Mesothelial cell of epicardium (in vitro differentiated cells): ENCODE data around the gene TPRN. TPM values are rescaled to one million over a fixed set of nuclear protein-coding genes. Genes with fewer than 3 reads are reported as not detected.

Experiments
- DNase-seq, 2 experiments: peaks; one replicate each; pipeline ENCODE4 v3.0.0; 2021; ENCODE audit warnings: low spot score in 2 of 2; ENCODE audit not compliant: unreplicated experiment in 2 of 2
- H3K27ac Mint-ChIP-seq: 2 replicates; pipeline ENCODE4 v1.8.0; 2021; ENCODE audit warnings: mixed read lengths
- H3K27me3 Mint-ChIP-seq: 2 replicates; pipeline ENCODE4 v1.8.0; 2021; ENCODE audit warnings: low read depth, mixed read lengths
- H3K36me3 Mint-ChIP-seq: 2 replicates; pipeline ENCODE4 v1.8.0; 2021; ENCODE audit warnings: mixed read lengths
- H3K4me1 Mint-ChIP-seq: 2 replicates; pipeline ENCODE4 v1.8.0; 2021; ENCODE audit warnings: mixed read lengths
- H3K4me3 Mint-ChIP-seq: 2 replicates; pipeline ENCODE4 v1.8.0; 2021; ENCODE audit warnings: mild to moderate bottlenecking, moderate library complexity, mixed read lengths
- H3K9me3 Mint-ChIP-seq: 2 replicates; pipeline ENCODE4 v1.8.0; 2021; ENCODE audit warnings: mixed read lengths
- total RNA-seq: library from RNA; stranded (reverse); gene quantifications from 3 replicates; pipeline ENCODE4 v1.2.1, GENCODE V29; 2021
- TF ChIP-seq, protein P1 (sequence below): fragments of 200-600 bp; sonication (generic); IDR thresholded peaks from one replicate; pipeline ENCODE4 v1.5.0; 2021; ENCODE audit warnings: antibody characterized with exemption; ENCODE audit not compliant: unreplicated experiment

Gene TPRN
- total RNA-seq, 1 donor from 2014 or later, result 16.7 TPM

DNA sequence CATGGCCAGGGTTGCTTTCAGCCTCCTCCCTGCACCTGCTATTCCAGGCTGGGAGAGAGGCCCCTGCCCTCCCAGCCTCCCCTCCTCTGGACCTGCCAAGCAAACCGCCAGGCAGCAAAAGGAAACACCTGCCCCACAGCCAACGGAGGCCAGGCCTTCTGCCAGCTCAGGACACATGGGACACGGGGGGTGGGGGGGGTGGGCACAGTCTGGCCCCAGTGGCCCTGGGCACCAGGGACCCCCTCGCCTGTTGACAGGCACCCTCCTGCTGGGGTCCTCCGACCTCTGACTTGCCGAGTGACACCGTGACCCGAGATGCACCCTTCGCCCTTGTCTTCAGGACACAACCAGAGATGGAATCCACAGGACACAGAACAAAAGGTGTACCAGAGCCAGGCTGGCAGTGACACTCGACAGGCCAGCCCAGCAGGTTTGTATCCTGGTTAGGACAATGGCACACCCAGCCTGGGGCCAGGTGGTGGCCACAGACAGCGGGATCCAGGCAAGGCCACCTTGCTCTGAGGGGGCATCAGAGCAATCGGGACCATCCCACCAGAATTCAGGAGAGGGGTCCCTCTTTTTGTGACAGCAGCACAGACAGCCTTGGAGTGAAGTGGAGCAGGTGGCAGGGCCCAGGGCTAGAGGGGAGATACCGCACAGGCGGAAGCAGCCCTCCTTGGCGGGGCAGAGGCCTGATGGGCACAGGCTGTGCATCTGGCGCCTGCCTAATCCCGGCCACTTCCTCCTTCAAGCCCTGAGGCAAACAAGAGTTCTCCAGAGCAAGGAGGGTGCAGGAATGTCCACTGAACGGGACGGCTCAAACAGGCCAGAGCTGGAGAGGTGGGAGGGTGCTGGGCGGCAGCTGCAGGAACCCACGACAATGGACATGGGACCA is 27.4 kb downstream of the TPRN start:
- DNase-seq, result no peak
- H3K4me1 Mint-ChIP-seq, result peaks cover 1% of the 10 kb centered on the region
- no peak overlapping the region for H3K4me3 Mint-ChIP-seq
- no peaks in the 10 kb centered on the region for H3K9me3 Mint-ChIP-seq
- H3K27me3 Mint-ChIP-seq, result peaks cover 74% of the 10 kb centered on the region
- no peak overlapping the region for H3K27ac Mint-ChIP-seq
- H3K36me3 Mint-ChIP-seq, result peaks cover 5% of the 10 kb centered on the region
- TF ChIP-seq, protein P1, sequence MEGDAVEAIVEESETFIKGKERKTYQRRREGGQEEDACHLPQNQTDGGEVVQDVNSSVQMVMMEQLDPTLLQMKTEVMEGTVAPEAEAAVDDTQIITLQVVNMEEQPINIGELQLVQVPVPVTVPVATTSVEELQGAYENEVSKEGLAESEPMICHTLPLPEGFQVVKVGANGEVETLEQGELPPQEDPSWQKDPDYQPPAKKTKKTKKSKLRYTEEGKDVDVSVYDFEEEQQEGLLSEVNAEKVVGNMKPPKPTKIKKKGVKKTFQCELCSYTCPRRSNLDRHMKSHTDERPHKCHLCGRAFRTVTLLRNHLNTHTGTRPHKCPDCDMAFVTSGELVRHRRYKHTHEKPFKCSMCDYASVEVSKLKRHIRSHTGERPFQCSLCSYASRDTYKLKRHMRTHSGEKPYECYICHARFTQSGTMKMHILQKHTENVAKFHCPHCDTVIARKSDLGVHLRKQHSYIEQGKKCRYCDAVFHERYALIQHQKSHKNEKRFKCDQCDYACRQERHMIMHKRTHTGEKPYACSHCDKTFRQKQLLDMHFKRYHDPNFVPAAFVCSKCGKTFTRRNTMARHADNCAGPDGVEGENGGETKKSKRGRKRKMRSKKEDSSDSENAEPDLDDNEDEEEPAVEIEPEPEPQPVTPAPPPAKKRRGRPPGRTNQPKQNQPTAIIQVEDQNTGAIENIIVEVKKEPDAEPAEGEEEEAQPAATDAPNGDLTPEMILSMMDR, result no peak

DNA sequence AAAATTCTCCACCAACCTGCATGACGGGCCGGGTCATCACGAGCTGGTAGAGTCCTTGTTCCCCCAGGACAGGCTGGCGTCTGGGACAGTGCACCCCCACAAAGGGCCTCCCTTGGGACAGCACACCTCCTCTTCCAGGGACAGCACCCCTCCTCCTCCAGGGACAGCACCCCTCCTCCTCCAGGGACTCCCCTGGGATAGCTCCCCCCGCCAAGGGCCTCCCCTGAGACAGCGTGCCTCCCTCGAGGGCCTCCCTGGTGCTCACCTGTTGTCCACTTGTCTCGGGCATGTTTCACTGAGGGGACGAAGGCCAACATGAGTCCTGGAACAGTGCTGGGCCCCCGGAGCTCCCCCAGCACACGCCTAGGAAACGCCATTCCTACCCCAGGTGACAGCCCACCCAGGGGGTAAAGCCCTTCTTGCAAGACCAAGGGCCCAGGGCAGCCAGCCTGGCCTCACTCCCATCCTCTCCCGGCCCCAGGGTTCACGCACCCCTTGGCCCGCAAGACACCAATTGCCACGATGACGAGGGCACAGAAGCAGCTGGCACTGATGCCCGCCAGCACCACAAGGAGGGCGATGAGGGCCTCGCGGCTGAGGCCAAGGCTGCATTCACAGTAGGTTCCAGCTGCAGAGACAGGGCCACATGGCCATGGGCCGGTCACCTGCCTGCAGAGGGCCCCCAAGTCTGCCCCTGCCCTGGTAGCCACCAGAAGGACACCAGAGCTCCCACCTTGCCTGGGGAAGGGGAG is 29.2 kb downstream of the TPRN start:
- Mint-ChIP-seq H3K27ac (no peak overlapping the region), H3K4me3 (no peak overlapping the region), H3K36me3 (no peaks in the 10 kb centered on the region), H3K9me3 (no peaks in the 10 kb centered on the region), H3K4me1 (peaks cover 1% of the 10 kb centered on the region), H3K27me3 (peaks cover 86% of the 10 kb centered on the region)
- DNase-seq, result no peak
- TF ChIP-seq, protein P1, result no peak

DNA sequence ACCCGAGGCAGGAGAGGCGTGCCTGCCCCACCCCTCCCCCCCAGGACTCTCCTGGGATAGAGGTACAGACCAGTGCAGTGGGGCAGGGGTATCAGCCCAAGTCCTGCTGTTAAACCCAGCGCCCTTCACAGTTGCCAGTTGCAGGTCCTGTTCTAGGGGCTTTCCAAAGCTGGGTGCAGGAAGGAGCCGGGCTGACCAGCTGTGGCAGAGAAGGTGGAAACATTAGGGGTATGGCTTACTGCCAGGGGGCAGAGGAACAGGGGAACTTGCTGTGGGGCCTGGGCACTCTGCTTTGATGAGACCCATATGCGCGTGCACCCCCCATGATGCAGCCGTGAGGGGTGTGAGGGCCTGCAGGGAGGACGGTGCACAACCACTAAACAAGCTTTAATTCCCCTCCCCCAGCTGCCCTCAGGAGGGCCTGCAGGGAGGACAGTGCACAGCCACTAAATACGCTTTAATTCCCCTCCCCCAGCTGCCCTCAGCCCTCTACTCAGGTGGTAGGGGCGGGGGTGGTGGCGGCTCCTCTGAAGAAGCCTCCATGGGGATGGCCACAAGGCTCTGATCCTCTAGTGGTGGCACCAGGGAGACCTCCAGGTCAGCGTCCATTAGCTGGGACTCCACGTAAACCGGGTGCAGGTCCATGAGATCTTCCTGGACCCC is 29.9 kb downstream of the TPRN start:
- no peak overlapping the region for H3K4me3 Mint-ChIP-seq
- H3K27ac Mint-ChIP-seq, result no peak overlapping the region
- H3K4me1 Mint-ChIP-seq, result peaks cover 1% of the 10 kb centered on the region
- DNase-seq, result no peak
- TF ChIP-seq, protein P1, result no peak
- H3K27me3 Mint-ChIP-seq, result peaks cover 86% of the 10 kb centered on the region
- H3K36me3 Mint-ChIP-seq, result no peaks in the 10 kb centered on the region
- H3K9me3 Mint-ChIP-seq, result no peaks in the 10 kb centered on the region

DNA sequence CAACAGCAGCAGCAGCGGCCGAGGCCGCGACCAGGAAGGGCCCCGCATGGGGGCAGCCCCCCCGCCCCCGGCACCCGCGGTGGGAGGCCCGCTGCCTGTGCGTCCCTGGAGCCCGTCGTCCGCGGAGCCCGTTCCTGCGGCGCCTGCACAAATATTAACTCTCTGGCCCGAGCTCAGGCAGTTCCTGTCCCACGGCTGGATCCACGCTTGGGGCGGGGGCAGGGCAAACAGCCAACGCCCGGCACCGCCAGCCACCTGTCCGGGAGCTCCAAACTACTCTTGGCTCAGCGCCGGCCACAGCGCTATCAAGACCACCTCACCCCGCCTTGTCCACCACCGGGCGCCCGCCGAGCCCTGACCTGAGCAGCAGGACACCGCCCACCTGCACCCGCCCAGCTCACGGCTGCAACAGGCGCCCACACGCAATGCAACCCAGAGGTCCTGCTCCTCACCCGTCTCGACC is 30.6 kb downstream of the TPRN start, which contains the start of gene LRRC26:
LRRC26 (minus strand) TSS at position 156 of the 463 bp plus-strand sequence; CDS start at position 48, 108 bp downstream.
- Mint-ChIP-seq H3K27me3 (peaks cover 86% of the 10 kb centered on the region), H3K9me3 (no peaks in the 10 kb centered on the region), H3K27ac (no peak within 1 kb of the TSS), H3K4me3 (peak within 1 kb of the TSS; percentile 57), H3K4me1 (peaks cover 1% of the 10 kb centered on the region), H3K36me3 (no peaks in the 10 kb centered on the region)
- DNase-seq, result no peak
- TF ChIP-seq, protein P1, result no peak

DNA sequence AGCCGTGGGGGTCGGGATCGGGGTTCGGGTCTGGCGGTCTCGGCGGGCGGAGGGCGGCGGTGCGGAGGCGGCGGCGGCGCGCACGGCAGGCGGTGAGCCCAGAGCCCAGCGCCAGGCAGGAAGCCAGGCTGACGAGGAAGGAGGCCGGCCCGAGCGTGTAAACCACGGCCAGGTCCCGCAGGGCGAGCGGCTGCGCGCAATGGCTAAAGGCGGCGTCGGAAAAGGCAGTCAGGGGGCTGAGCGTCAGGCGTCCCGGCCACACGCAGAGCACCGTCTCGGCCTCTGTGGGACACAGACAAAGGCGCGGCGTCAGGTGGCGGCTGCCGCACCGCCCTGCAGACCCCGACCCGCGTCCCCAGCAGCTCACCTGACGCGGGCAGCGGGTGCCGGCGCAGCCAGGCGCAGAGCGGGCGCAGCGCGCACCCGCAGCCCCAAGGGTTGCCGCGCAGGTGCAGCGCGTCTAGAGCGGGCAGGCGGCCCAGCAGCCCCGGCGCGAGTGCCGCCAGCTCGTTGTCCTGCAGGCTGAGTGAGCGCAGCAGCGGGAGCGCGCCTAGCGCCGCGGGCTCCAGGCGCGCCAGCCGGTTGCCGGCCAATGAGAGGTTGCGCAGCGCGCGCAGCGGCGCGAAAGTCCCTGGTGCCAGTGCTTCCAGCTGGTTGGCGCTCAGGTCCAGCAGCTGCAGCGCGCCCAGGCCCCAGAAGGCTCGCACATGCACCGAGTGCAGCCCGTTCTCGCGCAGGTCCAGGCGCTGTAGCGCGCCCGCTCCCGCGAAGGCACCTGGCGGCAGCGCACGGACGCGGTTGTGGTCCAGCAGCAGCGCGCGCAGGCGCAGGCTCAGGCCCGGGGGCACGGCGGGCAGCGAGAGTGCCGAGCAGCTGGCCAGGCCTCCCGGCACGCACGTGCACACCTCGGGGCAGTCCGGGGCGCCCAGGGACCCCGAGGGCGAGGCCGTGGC is 31.4 kb downstream of the TPRN start:
- Mint-ChIP-seq H3K4me3 (peak overlapping the region; percentile 57), H3K9me3 (no peaks in the 10 kb centered on the region), H3K27ac (no peak overlapping the region), H3K36me3 (no peaks in the 10 kb centered on the region), H3K27me3 (peaks cover 87% of the 10 kb centered on the region), H3K4me1 (peaks cover 1% of the 10 kb centered on the region)
- TF ChIP-seq, protein P1, result no peak
- DNase-seq, result peak in 1 of 2 experiments; percentile 53
